ENCODE data around the gene SLC5A2.
"Not testable (repeated sequence)": the region's sequence is repeated elsewhere in the genome, so short reads cannot be mapped to it uniquely, and the experiment has no call there.

SLC5A2 gene

DNA sequence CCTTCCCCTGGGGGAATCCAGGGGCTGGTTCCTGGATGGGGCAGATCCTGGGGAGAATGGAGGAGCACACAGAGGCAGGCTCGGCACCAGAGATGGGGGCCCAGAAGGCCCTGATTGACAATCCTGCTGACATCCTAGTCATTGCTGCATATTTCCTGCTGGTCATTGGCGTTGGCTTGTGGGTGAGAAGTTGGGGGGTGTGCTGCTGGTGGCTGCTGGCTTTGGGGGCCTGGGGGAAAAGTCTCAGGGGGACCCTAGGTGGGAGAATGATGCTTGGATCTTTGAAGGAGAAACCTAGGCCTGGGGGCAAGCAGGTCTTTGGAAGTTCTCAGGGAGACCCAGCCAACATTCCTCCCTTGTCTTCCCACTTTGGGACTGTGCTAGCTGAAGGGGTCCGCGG lies at the start of gene SLC5A2:
TSS of gene SLC5A2 (plus strand) at position 43 of the 400 bp plus-strand sequence. CDS start at position 57, 14 bp downstream.
- intact Hi-C loops (cut with DNase I): no loop called here
- DNase-seq: no peak

DNA sequence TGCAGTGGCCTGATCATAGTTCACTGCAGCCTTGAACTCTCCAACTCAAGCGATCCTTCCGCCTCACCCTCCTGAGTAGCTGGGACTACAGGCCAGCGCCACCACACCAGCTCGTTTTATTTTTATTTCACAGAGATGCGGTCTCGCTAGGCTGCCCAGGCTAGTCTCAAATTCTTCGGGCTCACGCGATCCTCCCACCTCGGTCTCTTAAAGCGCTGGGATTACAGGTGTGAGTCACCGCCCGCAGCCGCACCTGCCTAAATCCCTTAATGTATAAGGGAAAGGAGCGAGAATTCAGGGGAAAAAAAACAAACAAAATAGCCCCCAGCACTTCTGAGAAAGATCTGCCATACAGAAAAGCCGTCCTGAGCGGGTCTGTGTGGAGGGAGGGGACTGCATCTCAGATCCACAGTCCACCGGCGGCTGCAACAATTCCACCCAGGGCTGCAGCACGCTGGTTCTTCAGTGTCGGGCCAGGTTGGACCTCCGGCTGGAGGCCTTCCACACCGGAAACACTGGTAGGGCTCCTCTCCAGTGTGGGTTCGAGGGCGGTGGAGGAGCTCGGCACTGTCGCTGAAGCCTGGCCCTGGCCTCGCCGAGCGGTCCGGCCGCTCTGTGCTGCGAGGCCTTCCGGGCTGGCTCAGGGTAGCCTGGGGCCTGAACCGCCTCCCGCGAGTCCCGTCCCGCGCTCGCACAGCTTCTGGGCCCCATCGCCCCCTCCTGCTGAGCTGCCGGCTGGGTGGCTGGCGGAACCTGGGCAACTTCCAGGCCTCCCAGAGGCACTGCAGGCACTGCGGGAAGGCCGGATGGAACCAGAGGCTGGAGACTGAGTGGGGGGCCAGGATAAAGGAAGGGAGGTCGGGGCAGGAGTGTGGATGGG lies 47.3 kb upstream of the SLC5A2 start:
- peak in 2 of 42 donors; percentile 19 to 22 for DNase-seq

DNA sequence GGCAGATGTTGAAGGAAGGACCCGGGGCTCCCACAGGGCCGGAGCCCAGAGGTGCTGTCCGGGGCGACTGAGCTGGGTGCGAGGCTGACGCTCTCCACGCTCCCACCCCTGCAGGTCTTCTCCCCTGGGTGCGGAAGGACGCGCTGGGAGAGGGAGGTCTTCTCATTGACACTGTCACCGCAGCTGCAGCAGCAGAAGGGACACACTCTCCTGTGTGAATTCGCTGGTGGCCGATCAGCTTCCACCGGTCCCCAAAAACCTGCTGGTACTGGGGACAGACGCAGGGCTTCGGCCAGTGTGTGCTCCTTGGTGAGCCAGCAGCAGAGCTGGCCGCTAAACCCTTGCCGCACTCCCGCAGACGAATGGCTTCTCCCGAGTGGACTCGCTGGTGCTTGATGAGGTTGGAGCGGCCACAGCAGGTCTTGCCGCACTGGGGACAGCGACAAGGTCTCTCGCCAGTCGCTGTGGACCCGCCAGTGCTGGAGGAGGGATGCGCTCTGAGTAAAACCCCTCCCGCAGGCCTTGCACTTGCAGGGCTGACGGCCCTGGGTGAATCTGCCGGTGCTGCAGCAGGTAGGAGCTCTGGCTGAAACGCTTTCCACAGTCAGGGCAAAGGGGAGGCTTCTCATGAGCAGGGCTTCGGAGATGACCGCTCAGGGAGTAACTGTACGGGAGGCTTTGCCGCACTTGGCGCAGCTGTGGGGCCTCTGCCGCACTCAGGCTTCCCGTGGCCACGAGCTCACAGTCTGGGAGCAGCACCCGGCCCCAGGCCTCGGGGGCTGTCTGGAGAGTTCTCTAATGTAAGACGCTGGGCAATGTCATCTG lies 46.5 kb upstream of the SLC5A2 start:
- intact Hi-C loops (cut with DNase I): no loop called here
- peak in 1 of 42 donors; percentile 21 for DNase-seq

More for the DNA sequence above, 47.3 kb upstream of the SLC5A2 start:
- intact Hi-C loops (cut with DNase I): no loop called here

DNA sequence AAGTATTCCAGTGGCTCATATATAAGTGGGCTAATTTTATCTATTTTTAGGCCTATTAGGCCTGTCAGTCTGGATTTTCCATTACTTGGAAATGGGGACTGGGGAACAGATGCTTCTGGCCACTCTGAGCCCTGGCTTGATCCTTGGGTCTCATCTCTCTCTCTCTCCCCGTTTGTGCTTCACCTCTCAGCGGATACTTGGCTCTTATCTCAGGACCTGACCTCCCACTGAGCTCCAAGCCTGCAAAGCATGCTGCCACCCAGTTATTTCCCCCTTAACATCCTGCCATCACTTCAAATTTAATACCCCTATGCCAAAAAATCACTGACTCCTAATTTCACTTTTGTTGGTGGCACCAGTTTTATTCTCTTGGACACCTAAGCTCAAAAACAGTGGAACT lies 44.5 kb upstream of the SLC5A2 start:
- intact Hi-C loops (cut with DNase I): no loop called here
- DNase-seq: no peak

DNA sequence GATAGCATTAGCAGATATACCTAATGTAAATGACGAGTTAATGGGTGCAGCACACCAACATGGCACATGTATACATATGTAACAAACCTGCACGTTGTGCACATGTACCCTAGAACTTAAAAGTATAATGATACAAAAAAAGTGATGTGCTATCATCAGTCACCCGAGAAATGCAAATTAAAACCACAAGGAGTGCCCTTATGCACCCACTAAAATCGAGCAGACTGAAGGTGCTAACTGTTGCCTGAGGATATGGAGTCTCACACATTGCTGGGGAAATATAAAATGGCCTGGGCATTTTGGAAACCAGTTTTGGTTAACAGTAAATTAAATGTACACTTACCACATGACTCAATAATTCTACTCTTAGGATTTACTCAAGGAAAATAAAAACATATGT lies 43.9 kb upstream of the SLC5A2 start:
- DNase-seq; intact Hi-C loops (cut with DNase I): not testable (repeated sequence)

DNA sequence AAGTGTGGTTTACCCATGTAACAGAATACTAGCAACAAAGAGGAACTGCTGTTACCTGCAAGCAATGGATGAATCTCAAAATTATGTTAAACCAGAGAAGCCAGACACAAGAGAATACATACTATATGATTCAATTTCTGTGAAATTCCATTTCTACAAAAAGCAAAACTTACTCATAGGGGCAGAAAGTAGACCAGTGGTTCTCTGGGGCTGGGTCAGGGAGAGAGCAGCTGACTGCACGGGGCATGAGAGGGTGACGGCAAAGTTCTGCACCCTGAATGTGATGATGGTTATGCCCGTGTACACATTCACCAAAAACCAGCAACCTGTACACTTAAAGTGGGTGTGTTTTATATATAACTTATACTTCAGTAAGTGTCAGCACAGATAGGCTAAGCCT lies 43.4 kb upstream of the SLC5A2 start:
- DNase-seq: peak in 1 of 42 donors; percentile 22
- intact Hi-C loops (cut with DNase I): no loop called here

DNA sequence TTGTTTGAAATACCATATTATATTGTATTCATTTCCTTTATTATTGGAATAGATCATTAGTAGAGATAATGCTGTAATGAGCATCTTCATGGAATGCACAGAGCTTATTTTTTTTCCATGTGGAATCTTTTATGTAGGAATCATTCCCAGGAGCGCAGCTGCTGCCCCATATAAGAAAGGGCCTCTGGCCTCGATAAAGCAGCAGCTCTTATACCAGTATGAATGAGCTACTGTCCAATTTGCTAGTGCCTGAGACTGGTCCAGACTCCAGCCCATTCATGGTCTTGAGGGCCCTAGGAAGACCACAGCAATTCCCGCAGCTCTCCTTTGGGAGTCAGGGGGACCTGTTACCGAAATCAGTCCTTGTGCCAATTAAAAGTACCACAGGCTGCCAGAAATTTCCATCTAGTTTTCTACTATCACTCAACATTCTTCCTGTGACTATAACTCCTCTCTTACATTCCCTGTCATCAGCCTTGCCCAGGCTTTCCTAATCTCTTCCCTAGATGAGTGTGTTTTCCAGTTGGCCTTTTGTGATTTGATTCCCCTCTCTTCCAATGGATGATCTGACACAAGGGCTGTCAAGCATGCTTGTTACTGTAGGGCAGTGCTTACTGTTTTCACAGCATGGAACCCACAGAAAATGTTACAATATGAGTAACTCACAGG lies 42.3 kb upstream of the SLC5A2 start:
- intact Hi-C loops (cut with DNase I): loop anchor here (5.0 to 10.0 kb wide), 2 partner anchors 256 to 453 kb away; partner anchors contain the start of genes FUS and HSD3B7
- DNase-seq: peak in 5 of 42 donors; percentile 8 to 44 (median 28)

DNA sequence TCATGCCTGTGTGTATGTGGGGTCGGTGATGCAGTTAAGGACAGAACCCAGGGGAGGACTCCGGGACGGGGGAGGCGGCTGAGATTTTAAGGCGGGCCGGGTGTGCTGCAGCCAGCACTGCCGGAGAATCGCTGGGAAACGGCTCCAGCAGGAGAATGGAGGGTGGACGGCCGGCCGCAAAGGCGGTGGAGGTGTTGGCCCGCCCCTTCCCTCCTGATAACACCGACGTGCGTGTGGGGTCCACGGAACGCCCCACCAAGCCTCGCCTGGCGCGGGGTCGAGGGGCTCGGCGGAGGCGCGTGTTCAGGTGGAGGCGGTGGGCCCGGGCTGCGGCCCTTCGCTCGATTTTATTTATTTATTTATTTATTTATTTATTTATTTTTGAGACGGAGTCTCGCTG lies 41.0 kb upstream of the SLC5A2 start:
- intact Hi-C loops (cut with DNase I): loop anchor here (5.0 to 10.0 kb wide), 2 partner anchors 257 to 455 kb away; partner anchors contain the start of genes FUS and HSD3B7
- peak in 2 of 42 donors; percentile 31 to 45 for DNase-seq

DNA sequence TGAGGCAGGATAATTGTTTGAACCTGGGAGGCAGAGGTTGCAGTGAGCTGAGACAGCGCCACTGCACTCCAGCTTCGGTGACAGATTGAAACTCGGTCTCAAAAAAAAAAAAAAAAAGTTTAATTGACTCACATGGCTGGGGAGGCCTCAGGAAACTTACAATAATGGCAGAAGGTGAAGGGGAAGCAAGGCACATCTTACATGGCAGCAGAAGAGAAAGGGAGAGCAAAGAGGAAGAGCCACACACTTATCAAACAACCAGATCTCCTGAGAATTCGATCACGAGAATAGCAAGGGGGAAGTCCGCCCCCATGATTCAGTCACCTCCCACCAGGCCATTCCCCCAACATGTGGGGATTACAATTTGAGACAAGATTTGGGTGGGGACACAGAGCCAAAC lies 37.0 kb upstream of the SLC5A2 start:
- peak in 1 of 42 donors; percentile 9 for DNase-seq
- intact Hi-C loops (cut with DNase I): loop anchor here (10.0 kb wide), 1 partner anchor 261 kb away; the partner anchor contains the start of gene FUS

DNA sequence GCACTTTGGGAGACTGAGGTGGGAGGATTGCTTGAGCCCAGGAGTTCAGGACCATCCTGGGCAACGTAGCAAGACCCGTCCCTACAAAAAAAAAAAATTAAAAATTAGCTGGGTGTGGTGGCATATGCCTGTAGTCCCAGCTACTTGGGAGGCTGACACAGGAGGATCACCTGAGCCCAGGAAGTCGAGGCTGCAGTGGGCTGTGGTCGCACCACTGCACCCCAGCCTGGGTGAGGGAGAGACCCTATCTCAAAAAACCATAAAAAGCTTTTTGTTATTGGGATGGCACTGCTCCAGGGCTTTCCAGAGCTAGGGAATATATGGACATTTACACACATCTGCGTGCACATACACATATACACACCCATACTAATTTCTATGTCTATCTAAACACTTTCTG lies 31.7 kb upstream of the SLC5A2 start:
- peak in 2 of 42 donors; percentile 3 to 23 for DNase-seq
- intact Hi-C loops (cut with DNase I): no loop called here

DNA sequence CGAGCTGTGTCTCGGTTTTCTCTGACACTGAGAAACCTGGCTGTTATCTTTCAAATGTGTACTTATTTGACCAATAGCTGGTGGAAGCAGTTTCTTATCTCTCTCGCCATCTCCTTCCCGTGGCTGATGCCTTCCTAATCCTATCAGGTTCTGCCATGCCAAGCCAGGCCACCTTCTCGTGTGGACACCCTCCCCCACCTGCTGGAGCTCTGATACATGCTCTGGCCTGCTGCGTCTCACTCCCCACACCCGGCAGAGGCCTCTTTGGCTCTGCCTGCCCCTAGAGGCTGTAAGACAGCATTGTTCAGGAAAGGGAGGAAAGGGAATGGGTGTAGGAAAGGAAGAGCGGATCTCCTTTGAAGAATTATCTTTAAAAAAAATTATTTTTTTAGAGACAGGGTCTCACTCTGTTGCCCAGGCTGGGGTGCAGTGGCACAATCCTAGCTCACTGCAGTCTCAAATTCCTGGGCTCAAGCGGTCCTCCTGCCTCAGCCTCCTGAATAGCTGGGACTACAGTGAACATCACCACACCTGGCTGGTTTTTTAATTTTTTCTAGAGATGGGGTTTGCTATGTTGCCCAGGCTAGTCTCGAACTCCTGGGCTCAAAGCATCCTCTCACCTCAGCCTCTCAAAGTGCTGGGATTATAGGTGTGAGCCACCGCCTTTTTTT lies 31.1 kb upstream of the SLC5A2 start:
- peak in 24 of 42 donors; percentile 26 to 77 (median 52) for DNase-seq

DNA sequence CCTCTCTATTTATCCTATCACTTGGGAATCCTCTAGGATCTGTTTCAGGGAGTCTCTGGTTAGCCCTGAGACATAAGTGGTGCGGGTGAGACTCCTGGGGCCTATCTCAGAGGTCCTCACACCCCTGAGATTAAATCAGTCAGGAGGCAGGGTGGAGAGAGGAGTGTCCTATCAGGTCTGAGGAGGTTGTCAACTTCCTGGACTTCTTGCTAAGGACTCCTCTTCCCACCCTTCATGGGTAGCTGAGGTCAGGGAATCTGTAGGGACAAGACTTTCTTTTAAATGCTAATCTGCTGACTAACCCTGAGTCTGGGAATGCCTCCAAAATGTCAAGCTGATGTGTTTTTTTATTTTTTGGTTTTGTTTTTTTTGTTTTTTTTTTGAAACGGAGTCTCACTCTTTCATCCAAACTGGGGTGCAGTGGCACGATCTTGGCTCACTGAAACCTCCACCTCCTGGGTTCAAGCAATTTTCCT lies 30.3 kb upstream of the SLC5A2 start:
- DNase-seq: peak in 5 of 42 donors; percentile 15 to 36 (median 22)
- intact Hi-C loops (cut with DNase I): no loop called here

More for the DNA sequence above, 31.1 kb upstream of the SLC5A2 start:
- intact Hi-C loops (cut with DNase I): no loop called here

DNA sequence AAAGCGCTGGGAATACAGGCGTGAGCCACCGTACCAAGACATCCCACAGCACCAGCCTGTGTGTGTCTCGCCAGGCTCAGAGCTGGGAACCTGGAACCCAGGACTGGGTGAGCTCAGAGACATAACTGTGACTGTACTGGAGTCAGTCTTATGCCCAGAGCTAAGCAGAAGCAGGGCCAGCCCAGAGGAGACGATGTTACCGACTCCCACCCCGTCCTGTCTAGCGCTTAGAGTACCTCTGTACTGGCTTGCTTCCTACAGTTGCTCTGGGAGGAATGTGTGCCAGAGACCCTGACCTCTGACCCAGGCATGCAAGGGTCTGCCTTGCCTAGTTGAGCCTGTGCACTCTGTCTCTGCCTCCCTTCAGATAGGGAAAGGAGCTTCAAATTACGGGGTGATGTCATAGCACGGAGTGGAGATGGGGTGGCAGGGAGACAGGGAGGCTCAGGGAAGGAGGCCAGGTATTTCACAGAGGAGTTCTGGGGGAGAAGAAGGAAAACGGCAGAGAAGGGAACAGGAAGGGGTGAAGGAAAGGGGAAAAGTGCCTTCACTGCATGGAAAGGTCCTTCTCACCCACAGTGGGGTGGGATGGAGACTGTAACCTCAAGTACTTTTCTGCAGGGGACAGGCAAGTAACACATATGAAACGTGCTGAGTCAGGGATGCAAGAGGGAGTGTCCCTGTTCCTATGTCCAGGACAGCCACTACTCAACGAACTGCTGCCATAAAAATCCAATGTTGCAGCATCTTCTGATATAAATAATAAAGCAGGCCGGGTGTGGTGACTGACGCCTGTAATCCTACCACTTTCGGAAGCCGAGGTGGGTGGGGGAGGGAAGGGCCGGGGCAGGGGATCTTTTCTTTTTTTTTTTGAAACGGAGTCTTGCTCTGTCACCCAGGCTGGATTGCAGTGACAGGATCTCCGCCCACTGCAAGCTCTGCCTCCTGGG lies 29.4 kb upstream of the SLC5A2 start:
- intact Hi-C loops (cut with DNase I): no loop called here
- peak in 19 of 42 donors; percentile 24 to 78 (median 51) for DNase-seq

DNA sequence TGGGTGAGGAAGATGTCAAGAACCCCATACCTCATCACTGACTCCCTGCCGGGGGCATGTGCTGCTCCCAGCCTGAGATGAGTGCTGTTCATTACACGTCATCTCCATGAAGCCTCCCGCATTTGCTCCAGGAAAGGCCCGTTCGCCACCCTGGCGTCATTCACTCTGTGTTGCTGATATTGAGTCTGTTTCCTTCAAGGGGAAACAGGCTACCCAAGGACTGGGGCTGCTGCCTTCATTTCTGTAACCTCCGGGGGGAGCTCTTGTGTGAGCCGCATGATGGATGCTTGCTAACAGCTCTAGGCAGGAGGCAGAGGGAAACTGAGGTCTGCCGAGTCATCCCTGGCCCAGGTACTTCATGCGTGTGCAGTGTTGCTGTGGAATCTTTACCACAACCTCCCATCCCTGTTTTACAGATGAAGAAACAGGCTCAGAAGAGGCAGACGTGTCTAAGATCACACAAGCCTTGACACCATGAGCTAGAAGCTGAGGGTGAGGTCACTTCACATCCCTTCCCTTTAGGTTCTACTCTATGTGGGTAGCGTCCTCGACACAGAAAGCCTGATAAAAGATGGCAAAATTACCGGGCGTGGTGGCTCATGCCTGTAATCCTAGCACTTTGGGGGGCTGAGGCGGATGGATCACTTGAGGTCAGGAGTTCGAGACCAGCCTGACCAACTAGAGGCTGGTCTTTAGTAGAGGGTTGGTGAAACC lies 27.2 kb upstream of the SLC5A2 start:
- peak in 8 of 42 donors; percentile 26 to 61 (median 42) for DNase-seq
- intact Hi-C loops (cut with DNase I): loop anchor here (5.0 kb wide), 1 partner anchor 52 kb away; the partner anchor contains the start of gene RUSF1

DNA sequence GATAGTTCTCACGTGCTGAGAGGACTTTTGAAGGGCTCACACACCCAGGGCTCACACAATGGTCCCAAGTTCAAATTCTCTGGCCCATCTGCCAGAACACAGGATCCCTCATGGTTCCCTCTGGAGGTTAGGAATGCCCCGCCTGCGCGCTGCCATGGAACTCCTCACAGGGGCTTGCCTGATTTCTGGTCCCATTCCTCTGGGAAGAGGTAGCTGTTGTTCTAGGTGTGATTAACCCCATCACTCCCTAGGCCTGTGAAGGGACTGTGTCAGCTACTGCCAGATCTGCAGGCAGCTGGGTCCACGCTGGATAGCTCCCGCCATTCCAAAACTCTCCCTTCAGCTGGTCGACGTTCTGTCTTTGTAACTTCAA lies 25.9 kb upstream of the SLC5A2 start:
- intact Hi-C loops (cut with DNase I): loop anchor here (5.0 kb wide), 1 partner anchor 50 kb away; the partner anchor contains the start of gene RUSF1
- DNase-seq: peak in 1 of 42 donors; percentile 9

All from head of caudate nucleus (tissue), 42 donors.